COLO668 (cell line): ENCODE measurements around the gene HPS5.
"Not testable (repeated sequence)": the region's sequence is repeated elsewhere in the genome, so short reads cannot be mapped to it uniquely, and the experiment has no call there.

Experiments
- DNase-seq: peaks from one replicate; lab custom pipeline; 2025; ENCODE audit not compliant: unreplicated experiment; lab: John Stamatoyannopoulos, UW

Gene HPS5, protein sequence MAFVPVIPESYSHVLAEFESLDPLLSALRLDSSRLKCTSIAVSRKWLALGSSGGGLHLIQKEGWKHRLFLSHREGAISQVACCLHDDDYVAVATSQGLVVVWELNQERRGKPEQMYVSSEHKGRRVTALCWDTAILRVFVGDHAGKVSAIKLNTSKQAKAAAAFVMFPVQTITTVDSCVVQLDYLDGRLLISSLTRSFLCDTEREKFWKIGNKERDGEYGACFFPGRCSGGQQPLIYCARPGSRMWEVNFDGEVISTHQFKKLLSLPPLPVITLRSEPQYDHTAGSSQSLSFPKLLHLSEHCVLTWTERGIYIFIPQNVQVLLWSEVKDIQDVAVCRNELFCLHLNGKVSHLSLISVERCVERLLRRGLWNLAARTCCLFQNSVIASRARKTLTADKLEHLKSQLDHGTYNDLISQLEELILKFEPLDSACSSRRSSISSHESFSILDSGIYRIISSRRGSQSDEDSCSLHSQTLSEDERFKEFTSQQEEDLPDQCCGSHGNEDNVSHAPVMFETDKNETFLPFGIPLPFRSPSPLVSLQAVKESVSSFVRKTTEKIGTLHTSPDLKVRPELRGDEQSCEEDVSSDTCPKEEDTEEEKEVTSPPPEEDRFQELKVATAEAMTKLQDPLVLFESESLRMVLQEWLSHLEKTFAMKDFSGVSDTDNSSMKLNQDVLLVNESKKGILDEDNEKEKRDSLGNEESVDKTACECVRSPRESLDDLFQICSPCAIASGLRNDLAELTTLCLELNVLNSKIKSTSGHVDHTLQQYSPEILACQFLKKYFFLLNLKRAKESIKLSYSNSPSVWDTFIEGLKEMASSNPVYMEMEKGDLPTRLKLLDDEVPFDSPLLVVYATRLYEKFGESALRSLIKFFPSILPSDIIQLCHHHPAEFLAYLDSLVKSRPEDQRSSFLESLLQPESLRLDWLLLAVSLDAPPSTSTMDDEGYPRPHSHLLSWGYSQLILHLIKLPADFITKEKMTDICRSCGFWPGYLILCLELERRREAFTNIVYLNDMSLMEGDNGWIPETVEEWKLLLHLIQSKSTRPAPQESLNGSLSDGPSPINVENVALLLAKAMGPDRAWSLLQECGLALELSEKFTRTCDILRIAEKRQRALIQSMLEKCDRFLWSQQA

DNA sequence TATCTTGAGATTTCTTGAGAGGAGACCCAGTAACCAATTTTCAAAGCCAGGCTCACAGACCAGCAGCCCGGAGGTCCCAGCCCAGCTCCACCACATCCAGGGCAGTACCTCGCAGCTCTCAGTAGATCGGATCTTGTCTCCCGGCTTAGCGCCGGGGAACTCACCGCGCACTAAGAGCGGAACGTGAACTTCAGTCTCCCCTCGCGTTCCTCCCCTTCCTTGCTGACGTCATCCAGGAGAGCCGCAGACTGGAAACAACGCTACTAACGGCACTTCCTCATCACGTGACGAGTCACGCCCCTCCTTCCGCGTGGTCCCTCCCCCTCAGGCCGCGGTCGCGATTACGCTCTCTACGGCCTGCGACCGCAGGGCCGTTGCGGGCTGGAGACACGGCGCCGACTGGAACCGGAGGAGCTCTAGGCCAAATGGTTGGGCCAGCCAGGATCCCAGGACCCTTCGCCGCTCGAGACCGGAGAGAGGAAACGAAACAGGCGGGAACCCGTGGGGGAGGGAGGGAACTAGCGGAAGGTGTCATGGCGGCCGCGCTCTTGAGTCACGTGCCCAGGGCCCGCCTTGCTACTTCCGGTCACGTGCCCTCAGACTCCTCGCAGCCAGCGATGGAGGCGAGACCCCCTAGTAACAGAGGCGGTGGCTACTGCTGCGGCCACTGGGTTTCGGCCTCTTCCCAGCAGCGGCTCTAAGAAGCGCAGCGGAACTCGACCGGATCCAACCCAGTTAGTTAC is at the start of gene HPS5, which contains the start of gene GTF2H1:
HPS5 (minus strand) TSS at position 172 of the 743 bp plus-strand sequence. CDS start 4,282 bp downstream, outside the sequence.
GTF2H1 (plus strand) TSS at position 599 of the 743 bp plus-strand sequence. CDS start 10,508 bp downstream, outside the sequence.
- peak; percentile 95 for DNase-seq

DNA sequence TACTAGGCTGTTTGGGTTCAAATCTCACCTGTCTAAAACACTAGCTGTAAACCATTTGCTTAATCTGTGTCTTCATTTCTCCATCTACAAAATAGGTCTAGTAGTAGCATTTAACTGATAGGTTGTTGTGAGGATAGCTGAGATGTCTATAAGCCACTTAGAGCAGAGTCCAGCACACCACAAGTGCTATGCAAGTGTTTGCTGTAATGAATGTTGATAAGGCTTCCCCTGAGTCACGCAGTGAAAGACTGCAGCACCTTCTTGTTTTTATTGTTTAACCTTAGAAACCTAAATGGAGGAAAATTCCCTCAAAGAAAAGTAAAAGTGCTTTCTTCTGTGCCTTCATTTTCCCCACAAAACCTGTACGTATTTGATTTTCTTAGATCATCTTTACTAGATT is 49.3 kb upstream of the HPS5 start:
- no peak for DNase-seq

DNA sequence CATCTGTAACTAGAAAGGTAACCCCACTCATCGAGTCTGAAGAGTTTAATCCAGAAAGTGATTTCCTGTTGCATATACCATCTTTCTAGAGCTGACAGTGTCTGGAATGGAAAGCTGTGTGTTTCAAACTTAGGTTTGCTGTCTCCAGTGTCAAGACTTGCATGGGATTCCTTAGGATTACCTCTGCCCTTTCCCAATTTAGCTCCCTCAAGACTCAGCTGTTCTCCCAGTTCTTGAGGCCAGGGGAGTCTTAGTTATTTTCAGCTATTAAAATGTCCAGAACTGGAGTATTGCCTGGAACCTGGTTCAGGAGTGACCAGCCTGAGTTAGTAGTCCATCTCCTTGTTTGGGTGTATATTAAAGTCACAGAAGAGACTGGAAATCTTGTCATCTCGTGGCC is 47.5 kb upstream of the HPS5 start:
- no peak for DNase-seq

DNA sequence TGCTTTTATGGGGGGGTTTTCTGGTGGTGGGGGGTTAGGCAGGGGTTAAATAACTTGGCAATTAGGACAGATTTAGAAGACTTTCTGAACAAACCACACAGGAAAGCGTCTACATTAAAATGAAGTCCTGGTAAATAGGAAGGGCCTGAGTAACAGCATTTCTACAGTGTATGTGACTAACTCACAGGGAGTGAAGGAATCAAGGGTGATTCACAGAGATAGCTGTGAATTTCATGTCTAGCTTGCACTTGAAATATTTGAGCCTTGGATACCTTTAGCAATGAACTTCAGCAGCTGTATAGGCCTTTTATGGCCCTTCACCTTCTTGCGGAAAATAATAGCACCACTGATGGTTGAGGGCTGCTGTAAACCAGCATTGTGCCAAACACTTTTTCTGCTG is 46.3 kb upstream of the HPS5 start:
- DNase-seq, result no peak

DNA sequence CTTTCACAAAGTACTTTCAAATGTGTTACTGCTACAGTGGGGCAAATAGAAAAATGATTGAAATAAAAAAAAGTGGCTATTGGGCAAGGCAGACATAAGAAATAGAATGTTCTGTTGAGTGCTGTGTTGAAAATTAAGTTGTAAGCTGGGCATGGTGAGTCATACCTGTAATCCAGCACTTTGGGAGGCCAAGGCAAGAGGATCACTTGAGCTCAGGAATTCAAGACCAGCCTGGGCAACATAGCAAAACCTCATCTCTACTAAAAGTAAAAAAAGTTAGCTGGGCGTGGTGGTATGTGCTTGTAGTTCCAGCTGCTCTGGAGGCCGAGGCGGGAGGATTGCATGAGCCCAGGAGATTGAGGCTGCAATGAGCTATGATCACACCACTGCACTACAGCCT is 45.5 kb upstream of the HPS5 start:
- DNase-seq, result no peak

DNA sequence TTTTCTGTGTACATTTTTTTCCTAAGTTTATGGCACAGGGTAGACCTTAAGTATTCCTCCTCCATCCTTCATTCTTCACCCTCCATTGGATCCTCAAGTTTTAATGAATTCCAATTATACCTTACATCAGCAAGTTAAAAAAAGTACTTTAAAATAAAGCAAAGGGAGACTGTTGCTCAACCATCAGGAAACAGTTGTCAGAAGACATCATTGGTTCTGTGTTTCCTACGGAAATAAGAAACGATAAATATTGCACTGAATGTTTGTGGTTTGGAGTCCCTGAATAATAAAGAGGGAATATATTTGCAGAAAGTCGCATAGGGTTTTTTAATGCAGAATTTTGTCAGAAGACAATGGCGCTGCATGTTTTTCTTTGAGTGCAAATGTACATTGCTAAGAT is 44.3 kb upstream of the HPS5 start:
- DNase-seq, result no peak

DNA sequence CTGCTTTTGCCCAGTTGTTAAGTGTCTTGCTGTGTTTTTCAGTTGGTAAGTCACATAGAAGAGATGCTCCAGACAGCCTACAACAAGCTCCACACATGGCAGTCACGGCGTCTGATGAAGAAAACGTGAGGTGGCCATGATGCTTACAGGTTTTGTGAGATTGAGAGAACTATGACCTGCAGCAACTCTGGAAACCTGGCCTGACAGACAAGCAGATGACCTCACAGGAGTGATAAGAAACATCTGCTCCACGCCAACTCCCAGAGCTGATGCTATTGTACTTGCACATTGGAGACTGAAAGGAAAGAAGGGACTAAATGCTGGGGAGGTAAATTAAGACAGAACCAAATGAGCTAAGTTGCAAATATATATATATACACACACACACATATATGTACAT is 43.8 kb upstream of the HPS5 start:
- DNase-seq, result no peak

DNA sequence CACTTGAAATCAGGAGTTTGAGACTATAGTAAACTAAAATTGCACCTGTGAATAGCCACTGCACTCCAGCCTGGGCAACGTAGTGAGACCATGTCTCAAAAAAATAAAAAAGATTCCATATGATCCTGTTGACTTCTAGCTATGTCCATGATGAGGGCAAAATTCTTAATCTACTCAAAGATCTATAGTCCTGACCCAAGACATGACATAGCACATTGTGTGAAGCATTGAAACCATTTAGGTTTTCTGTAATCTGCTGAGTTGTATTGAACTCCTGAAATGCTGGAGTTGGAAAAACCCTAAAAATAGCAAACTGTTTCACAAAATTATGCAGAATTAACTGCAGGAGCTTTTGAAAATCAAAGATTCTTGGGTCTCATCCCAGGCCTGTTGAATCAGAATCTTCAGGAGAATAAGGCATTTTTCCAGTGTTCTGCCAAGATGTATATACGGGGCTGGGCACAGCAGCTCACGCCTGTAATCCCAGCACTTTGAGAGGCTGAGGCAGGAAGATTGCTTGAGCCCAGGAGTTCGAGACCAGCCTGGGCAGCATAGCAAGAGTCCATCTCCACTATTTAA is 42.6 kb upstream of the HPS5 start:
- no peak for DNase-seq

DNA sequence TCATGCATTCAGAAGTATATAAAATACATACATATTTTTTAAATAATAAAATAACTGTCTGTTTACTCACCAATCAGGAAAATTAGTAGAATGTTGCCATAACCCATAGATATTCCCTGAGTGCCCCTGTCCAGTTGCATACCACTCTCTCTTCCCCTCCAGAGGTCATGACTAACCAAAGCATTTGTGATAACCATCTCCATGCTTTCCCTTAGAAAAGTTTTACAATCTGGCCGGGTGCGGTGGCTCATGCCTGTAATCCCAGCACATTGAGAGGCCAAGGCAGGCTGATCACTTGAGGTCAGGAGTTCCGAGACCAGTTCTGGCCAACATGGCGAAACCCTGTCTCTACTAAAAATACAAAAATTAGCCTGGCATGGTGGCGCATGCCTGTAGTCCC is 39.2 kb upstream of the HPS5 start:
- no peak for DNase-seq

DNA sequence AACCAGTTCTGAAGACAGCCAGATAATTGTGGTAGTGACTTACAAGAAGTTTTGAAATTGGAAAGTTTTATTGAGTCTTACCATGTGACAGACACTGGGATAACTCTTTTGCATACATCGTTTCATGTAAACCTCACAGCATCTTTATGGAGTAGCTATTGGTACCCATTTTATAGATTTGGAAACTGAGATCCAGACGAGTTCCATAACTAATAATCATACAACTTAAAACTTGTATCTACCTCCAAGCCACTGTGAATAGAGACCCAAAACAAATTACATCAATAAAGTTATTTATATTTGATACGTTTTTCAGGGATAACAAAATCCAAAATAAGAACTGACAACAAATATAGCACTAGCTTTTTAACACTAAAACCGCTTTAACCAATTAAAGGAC is 36.7 kb upstream of the HPS5 start:
- no peak for DNase-seq

DNA sequence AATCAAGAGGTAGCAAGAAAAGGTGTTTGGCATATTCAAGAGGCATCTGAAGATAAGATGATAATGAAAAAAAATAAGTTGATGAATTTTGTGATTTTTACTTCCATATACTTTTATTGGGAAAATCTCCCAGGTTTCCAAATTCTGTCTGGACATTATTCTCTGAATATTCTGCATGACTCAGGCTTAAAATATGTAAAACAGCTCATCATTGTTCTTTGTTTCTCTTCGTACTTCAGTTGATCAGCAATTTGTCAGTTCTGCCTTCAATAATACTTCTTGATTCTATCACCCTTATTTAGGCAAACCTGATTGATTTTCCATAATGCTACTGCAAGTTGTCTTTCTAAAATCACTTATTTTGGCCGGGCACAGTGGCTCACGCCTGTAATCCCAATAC is 30.6 kb upstream of the HPS5 start:
- no peak for DNase-seq

DNA sequence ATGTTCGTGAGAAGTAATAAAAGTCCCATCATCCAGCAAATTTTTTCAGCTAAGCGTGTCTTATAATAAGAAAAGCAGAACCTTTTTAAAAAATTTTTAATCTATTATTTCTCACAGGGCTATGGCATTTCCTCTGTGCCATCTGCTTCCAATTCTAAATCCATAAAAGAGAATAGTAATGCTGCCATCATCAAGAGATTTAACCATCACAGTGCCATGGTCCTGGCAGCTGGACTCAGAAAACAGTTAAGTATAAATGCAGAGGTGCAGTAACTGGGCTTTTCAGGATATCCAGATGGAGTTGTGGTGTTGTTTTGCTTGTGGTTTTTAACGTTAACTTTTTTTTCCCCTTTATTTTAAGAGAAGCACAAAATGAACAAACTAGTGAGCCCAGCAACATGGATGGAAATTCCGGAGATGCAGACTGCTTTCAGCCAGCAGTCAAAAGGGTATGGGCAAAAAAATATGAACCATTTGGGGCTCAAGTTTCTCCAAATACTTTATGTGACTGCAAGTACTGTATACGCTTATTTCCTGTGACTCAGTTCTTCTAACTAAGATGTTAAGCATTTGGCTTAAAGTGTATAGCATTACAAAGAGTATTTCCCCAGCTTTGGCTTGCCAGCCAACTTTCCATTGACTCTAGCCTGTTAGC is 25.7 kb upstream of the HPS5 start:
- DNase-seq, result no peak

DNA sequence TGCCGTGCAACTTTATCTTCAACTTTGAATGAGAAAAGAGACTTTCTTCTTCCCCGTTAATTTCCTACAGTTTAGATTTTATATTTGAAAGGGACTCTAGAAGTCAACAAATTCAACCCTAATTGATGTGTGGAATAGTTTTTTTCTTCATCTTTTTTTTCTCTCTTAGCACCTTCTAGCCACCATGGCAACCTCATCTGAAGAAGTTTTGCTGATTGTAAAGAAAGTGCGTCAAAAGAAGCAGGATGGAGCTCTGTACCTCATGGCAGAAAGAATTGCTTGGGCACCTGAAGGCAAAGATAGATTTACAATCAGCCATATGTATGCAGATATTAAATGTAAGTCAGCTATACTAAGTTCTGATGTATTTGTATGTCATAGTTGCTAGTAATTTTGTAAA is 11.0 kb upstream of the HPS5 start:
- DNase-seq, result no peak

DNA sequence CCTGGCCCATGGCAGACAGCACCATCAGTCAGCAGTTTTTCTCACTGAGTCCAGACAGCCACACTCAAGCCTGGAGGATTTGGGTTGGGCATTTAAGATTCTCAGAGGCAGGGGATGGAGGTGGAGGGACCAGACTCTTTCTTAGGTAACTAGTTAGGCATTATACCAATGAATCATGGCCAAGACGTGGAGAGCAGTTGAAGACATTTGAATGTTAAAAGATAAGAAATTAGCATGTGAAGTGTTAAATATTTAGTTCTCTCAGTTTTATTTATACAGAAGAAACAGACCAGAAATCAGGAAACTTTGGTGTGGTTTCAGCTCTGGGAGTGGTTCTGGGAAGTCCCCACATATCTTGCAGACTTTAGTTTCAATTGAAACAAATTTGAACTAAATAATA is 10.4 kb upstream of the HPS5 start:
- no peak for DNase-seq

DNA sequence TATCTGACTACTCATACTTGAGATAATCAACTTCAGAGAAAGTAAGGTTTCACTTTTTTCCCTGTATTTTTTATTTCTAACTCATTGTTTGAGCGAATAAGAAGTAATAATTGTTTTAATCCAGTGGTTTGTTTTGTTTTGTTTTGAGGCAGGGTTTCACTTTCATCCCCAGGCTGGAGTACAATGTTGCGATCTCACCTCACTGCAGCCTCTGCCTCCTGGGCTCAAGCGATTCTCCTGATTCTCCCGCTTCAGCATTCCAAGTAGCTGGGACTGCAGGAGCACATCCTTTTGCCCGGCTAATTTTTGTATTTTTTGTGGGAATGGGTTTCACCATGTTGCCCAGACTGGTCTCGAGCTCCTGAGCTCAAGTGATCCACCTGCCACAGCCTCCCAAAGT is 9.0 kb upstream of the HPS5 start:
- DNase-seq, result no peak

DNA sequence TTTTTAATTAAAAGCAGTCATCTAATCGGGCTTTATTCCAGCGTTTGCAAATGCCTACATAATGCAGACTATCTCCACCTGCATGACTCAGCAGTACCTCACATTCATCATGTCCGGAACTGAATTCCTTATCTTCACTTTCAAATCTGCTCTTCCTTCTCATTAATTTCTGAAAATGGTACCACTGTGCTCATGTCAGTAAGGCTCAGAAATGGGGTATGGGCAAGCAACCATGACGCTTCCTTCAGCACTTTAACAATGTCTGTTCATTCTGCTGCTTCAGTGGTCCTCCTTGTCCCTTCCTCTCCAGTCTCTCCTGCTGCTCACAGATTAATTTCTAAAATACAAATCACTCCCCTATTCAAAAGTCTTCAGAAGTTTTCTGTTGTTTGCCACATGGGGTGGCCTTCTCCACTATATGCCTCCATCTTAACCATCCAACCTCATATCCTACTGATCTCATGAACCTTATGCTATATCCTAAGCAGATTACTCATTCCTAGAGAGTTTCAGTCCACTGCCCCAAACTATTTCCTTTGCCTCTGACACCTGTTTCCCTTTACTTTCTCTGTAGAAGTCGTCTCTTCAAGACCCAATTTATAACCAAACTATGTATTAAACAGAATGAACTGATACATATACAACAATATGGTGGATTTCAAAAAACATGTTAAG is 7.4 kb upstream of the HPS5 start:
- DNase-seq, result no peak

DNA sequence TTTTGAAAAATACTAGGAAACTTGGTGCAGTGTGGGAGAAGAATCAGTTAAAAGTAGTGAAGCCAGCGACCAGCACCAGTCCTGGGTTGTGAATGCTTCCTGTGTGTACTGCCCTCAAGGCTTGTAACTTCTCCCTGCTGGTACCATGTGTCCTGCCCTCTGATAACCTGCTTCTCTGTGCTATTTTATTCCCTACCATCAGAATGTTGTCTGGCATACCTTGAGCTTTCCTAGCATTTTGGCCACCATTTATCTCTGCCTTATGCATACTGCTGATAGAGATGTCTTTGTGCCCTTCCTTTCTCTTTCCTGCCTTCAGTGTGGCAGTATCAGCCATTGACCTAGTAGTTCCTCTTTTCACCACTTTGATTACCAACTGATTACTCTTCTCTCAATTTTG is 2.4 kb upstream of the HPS5 start:
- no peak for DNase-seq

DNA sequence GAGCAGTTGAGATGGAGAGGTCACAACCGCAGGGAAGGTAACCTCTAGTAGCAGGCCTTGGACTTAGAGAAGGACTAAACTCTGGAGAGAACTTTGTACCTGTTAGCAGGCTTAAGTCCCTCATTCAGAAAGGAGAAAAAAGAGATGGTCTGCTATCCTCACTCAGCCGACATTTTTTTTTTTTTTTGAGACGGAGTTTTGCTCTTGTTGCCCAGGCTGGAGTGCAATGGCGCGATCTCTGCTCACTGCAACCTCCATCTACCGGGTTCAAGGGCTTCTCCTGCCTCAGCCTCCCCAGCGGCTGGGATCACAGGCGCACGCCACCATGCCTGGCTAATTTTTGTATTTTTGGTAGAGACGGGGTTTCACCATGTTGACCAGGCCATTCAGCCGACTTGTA is 1.9 kb upstream of the HPS5 start:
- DNase-seq, result not testable (repeated sequence)

DNA sequence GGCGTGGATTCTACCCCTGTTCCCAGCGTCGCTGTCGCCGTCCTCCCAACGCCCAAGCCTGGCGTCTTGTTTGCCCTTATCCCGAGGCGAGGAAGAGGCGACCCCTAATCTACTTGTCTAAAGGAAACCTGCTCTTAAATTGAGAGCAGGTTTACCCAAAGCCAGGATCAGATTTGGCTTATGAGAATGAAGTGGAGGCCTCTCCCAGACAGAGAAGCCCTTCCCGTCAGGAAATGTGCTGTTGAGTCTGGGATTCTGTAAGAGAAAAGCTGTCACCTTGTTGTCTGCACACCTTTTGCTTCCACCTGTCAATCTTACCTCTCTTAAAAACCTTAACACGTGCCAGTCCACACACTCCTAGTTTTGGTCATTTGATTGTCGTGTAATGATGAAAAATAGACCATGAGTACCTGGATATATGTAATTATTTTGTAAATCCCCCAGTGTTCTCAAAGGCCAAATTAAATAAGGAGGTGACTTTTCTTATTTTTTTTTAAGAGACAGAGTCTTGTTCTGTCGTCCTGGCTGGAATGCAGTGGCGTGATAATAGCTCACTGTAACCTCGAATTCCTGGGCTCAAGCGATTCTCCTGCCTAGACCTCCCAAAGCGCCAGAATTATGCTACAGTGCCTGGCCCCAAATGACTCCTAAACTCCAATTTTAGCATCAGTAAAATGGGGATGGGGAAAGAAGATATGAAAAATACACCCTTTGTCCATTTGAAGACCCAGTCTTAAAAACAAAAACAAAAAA is 1.1 kb upstream of the HPS5 start:
- DNase-seq, result no peak
